Measurements from ENCODE around the gene POLG.

The POLG gene

DNA sequence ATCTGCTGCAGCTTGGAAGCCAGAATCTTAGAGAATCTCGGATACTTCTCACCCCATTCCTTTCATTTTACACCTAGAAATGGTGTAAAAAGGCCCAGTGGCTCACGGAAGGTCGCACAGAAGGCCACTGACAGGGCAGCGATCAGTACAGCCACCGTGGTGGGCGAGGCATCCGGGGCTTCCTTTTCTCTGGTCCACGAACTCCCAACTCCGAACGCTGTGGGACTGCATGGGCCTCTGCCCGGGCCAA is 36.3 kb upstream of the POLG start:
- H3K27ac ChIP-seq: no peak overlapping the region

DNA sequence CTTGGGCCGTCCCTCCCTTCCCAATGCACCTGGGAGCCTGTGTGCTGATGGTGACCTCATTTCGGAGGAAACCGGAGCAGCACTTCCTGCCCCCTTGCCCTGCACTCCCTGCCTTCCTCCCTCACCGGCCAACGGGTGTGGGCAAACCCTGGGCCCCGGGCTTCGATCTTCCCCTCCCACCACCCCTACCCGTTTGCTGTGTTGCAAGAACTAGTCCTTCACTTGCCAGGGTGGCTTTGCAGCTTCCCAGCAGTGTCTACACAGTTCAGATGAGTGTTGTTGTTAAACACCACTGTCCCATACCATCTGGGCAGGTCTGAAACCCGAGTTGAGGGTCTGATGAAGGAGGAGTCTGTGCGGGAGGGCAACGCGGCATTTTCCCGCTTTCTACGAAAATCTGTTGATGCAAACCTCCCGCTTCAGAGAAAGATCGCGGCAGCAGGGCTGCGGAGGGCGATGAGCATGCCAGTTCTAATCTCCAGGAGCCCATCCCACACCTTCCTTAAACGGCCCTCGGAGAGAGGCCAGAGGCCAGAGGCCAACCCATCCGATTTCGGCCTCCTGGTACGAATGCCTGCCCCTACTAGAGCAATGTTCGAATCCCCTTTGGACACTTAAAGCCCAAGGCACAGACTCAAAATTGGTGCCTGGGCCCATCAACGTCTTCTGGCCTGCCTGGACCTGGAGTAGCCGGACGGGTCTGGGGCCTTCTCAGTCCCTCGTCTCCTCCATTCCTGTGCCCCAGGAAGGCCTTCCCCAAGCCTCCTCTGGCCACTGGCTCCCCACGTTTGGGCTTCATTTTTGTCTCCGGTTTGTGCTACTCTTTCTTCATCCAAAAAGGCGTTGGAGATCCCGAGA is 35.7 kb upstream of the POLG start:
- H3K27ac ChIP-seq: no peak overlapping the region
- DNase-seq (ENCODE audit: low read depth, low spot score): no peak

More for the DNA sequence above, 36.3 kb upstream of the POLG start:
- no peak for DNase-seq (ENCODE audit: low read depth, low spot score)

DNA sequence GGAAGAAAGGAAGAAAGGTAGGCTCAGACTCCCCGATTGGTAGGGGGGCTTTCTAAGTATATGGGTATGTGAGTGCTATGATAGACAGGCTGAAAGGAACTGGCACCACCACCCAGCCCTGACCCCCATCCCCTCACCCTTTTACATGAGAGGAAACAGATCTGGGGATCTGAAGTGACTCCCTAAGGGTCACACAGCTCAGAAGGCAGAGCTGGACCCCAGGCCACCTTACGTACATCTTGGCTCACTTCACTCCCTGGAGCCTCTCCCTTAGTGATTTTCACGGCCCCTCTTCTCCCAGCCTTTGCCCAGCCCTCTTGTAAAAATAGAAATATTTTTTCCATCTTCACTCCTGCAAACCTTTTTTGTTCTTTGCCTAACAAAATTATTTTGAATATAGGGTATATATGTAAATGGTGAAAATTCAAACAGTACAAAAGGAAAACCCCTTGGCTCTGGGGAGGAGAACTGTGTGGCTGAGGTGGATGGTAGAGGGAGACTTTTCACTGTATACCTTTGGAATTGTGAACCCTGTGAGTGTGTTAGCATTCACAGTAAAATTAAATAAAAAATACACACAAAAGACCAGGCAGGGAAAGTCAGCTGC is 34.8 kb upstream of the POLG start:
- no peak for DNase-seq (ENCODE audit: low read depth, low spot score)
- H3K27ac ChIP-seq: no peak overlapping the region

DNA sequence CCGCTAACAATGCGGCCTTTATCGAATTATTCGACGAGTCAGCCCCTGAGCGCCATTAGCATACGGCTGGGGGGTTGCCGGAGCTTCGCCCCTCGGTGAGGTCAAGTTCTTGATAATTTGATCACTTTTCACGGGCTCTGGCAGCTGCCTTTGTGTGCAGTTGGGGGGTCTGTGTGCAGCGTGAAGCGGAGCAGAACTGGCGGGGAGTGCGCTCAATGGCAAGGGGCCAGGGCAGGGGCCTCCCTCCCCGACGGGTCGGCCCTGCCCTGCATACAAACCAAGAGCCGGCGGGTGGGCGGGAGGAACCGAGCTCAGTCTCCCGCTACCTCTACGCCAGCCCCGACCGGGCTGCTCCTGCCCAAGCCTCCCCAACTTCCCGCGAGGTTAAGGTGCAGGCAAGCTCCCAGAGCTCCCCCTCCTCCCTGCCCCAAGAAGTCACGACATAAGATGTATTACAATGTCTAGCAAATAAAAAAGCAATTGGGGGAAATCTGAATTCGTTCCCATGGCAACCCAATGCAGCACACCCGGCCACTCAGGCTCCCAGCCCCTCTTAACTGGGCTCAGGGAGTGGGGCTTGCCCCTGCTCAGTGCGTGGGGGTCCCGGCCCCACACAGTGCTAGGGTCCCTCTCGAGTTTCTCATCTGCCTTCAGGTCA is 34.1 kb upstream of the POLG start:
- no peak overlapping the region for H3K27ac ChIP-seq
- DNase-seq (ENCODE audit: low read depth, low spot score): no peak

DNA sequence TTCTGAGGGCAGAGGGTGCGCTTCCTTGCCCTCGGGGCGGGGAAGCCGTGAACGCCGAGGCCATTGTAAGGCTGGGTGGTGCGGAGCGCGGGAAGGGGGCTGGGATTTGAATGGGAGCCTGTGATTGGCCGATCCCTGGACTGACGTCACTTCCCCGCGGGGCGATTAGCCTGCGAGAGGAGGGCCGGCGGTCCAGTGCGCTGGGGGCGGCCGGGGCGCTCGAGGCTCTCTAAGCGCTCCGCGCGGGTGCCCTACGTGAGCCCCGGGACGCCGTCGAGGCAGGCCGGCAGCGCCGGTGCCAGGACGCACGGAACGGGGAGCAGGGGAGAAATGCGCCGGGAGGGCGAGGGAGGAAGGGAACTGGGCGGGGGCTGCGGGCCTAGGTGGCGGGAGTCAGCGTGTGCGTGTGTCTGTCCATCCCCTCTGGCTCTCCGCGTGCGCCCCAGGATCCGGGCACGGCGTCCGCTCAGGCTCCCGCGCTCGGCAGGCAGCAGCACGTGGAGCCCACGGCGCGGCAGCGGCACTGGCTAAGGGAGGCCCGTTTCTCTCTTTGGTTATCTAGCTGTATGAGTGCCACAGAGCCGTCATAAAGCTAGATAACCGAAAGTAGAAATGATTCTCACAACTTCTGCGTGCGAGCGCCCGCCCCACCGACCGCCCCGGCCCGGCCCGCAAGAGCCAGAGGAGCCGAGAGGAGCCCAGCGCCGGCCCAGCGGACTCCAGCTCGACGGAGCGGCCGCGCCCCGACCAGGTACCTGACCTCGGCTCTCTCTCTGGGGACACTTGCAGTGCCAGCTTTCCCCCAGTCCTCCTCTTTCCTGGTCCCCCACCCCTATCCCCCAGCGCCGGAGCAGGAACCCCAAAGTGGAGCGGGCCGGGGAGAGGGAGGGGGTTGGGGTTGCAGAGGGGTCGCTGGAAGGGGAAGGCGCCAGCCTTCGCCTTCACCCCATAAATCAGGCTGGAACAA is 33.1 kb upstream of the POLG start:
- no peak for DNase-seq (ENCODE audit: low read depth, low spot score)
- no peak overlapping the region for H3K27ac ChIP-seq

DNA sequence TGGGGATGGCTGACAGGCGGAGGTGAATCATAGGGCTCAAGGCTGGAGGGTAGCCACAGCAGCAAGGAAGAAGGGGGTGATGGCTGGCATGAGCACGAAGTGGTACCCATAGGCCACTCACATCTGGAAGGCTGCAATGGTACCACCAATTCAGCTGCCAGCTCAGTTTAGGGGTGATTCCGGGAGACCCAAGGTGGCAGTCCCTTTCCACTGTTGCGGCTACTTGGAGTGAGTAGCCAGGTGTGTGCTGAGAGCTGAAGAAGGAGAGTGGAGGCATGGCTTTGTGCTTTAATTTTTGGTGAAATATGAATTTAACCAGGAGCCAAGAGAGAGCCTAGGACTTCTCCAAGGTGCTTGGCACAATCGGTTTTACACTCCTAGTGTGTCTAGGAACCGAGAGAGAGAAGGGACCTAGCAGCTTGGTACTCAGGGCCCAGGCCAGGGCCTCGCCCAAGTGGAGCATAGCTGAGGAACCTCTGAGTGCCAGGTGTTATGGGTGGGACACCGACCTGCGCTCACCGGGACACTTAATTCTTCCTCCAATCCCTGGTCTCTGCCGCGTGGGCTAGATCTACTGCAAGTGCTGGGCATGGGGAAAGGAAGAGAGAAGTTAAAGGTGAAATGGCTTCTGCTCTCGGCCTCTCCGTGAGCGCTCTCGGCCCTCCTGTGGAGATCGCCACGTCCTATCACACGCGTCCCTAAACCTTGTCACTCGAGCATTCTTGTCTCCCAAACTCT is 32.2 kb upstream of the POLG start:
- H3K27ac ChIP-seq: no peak overlapping the region
- DNase-seq (ENCODE audit: low read depth, low spot score): no peak

DNA sequence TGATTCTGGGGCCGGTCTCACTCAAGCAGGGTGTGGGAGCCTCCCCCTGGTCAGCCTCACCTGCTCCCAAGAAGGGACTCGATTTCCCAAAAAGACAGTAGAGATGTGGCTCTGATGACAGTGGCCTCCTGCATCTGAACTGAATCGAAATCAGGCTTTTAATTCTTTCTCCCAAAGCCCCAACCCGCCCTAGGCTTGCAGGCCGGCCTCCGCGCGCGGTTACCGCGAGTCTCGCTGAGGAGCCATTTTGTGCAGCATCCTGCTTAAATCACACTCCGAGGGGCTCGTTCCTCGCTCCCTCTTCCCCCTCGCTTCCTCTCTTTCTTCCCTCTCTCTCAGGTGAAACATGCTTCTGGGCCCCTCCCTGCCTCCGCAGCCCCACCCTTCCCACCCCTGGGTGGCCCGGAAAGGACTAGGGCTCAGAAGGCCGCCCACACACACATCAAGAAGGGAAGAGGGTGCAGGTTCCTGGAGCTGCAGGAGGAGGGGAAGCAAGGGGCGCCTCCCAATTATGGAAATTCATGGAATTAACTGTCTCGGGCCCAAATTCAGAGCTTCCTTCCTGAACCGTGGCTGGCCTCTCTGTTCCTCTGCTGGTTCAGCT is 30.9 kb upstream of the POLG start:
- no peak overlapping the region for H3K27ac ChIP-seq
- no peak for DNase-seq (ENCODE audit: low read depth, low spot score)

DNA sequence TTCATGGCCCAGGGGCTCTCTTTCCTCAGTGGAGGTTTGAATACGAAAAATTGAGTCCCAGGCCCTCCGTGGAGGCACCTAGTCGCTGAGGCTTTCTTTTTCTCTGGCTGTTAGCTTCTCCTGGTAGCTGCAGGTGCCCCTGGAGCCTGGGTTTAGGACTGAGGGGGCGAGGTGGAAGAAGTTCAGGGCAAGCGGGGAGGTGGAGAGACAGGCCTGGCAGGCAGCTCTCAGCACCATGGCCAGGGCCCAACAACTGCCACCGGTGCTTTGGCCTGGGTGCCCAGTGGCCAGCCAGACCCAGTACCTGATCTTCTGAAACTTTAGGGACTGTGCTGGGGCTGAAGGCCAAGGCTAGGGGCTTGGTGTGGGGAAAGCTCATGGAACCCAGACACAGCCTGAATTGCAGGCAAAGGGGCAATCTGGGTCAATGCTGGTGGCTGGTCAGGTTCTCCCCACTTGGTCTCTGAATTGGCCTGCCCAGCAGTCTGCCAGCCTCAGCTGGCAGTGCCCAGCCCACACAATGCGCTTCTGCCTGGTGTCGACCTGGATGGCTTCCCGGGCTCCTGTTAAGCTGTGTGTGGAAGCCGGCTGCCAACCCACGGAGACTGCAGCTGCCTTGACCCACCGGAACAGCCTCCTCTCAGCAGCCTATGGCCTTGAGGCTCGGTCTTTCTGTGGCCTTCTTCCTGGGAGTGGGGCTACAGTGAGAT is 30.3 kb upstream of the POLG start:
- H3K27ac ChIP-seq: no peak overlapping the region
- no peak for DNase-seq (ENCODE audit: low read depth, low spot score)

DNA sequence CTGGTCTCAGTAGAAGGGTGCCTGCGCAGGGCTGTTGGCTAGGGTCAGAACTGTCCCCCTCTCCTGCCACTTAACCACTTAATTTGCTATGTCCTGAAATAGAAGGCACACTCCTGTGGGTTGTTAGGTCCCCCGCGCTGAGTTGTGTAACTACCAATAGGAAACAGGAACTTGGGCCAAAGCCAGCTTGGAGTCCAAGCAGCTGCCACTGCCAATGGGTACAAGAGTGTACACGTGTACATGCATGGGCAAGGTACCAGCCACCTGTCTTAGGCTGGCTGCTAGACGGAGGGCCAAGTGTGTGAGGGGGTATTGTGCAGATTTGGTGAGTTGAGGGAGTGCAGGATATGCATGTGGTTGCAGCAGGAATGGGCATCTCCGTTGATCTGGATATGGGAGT is 29.7 kb upstream of the POLG start:
- no peak overlapping the region for H3K27ac ChIP-seq
- DNase-seq (ENCODE audit: low read depth, low spot score): no peak

DNA sequence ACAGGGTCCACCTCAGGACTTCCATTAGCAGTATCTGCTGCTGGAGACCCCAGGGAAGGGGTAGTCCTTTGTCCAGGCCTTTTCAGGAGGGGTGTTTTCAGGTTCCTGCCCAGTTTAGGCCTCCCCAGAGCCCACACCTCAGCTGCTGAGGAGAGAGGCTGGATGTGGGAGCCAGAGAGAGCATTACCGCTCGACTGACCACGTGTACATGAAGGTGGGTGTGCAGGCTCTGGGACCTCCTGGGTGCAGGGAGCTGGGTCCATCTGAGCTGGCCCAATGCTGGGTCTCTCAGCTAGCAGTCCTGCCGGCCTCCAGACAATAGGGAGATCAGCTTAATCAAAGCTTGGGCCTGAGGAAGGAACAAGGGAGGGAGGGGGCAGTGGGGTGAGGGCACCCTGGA is 29.1 kb upstream of the POLG start:
- H3K27ac ChIP-seq: no peak overlapping the region
- DNase-seq (ENCODE audit: low read depth, low spot score): no peak

DNA sequence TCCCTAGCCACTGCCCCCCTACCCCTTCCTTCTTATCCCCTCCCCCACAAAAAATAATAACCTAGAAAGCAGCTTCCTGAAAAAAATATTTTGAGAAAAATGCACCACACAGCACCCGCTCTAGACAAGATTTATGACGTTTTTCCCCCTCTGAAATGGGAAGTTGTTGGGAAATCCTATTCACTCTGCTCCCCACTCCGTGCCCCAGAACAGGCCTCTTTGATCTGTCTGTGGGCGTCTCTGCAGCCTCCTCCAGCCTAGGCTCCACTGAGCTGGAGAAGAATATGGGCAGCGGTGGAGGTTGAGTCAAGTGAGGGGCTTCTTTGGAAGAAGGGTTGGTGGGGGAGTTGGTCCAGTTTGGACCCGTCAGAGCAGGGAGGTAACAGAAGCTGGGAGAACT is 28.5 kb upstream of the POLG start:
- H3K27ac ChIP-seq: no peak overlapping the region
- DNase-seq (ENCODE audit: low read depth, low spot score): no peak

DNA sequence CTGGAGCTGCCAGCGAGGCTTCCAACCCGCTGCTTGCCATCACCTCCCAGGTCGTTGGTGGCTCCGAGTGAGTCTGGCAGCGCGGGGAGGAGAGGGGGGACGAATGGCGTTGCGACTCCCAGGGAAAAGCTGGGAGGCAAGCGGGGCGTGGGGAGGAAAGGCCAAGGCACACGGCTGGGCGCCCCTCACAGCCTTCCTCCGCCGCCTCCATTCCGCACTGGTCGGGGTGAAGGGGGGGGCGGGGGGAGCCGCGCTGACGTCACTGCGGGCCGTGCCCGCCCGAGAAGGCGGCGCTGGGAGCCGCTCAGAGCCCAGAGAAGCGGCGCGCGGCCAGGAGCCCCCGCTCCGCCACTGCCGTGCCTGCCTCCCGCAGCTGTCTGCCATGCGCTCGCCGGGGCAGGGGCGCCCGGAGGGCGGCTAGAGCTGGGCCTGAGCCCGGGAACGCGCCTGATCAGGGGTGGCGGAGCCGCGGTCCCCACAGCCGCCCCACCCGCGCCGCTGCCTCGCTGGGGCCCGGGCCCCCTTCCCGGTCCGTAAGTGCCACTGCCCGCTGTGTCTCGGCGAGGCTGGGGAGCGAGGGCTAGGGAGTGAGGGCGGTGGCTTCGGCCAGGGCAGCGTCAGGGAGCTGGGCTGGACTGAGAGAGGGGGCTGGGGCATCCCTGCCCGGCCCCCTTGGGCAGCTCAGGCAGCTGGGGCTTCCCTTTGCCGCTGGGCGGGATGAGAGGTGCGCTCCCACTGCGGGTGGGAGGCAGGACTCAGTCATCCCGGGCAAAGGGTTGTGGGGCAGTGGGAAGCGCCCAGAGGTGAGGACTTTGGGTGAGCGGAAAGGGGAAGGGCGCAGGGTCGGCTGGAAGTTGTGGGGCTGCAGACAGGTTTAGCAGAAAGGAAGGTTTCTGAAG is 27.8 kb upstream of the POLG start:
- no peak overlapping the region for H3K27ac ChIP-seq
- no peak for DNase-seq (ENCODE audit: low read depth, low spot score)

DNA sequence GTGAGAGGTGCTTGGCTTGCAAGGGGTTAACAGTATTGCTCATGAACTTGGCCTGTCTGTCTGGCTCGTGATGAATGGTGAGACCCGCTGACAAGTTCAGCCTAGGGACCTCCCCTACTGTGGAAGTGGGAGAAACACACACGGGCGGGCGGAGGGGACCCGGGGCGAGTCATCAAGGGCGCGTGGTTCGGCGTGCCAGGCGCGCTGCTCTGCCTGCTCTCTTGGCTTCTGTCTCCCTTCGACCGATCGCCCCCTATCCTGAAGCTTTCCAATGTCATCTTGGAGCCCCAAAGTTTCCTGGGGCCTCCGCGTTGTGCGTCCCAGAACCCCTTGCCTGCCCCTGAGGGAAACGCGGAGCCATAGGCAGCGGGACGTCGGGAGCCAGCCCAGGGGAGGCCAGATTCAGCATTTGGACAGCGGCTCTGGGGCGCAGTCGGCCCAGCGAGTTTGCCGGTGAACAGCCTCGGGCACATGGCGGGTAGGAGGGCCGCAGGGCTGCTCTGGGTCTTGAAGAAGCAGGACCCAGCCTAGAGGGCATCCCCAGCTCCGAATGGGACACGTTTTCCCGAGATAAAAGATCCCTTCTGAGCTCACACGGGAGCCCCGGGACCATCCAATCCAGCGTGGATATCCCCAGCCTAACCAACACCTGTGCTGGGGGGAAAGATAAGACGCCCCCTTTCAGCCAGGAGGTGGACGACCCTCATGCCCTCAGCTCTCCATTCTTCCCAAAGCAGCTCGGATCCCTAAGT is 27.0 kb upstream of the POLG start:
- no peak for DNase-seq (ENCODE audit: low read depth, low spot score)

DNA sequence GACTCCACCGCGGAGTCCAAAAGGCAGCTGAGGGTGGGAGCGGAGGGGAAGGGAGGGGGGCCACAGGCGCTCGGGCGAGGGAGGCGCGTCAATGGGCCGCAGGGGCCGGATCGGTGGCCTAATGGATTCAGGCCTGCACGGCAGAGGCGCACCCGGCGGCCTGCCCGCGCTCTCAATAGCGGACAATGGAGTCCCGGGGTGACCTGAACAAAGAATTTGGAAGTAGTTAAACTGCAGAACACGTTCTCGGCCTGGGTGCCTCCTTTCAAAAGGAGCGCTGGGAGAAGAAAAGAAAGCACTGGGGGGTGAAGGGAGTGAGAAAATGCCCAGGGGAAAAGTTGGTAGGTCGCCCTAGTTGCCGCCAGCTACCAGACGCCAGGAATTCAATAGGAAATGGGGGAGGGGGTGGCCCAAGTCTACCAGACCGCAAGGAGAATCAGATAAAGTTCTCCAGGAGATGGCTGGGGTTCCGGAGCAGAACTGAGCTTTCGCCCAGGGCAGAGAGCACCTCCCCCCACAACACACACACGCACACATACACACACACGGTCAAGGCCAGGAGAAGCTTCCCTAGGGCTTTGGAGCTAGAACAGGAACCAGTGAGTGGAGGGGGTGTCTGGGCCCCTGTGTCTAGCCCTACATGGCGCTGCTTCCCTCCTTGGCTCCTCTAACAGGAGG is 25.8 kb upstream of the POLG start:
- no peak for DNase-seq (ENCODE audit: low read depth, low spot score)

More for the DNA sequence above, 27.0 kb upstream of the POLG start:
- no peak overlapping the region for H3K27ac ChIP-seq

DNA sequence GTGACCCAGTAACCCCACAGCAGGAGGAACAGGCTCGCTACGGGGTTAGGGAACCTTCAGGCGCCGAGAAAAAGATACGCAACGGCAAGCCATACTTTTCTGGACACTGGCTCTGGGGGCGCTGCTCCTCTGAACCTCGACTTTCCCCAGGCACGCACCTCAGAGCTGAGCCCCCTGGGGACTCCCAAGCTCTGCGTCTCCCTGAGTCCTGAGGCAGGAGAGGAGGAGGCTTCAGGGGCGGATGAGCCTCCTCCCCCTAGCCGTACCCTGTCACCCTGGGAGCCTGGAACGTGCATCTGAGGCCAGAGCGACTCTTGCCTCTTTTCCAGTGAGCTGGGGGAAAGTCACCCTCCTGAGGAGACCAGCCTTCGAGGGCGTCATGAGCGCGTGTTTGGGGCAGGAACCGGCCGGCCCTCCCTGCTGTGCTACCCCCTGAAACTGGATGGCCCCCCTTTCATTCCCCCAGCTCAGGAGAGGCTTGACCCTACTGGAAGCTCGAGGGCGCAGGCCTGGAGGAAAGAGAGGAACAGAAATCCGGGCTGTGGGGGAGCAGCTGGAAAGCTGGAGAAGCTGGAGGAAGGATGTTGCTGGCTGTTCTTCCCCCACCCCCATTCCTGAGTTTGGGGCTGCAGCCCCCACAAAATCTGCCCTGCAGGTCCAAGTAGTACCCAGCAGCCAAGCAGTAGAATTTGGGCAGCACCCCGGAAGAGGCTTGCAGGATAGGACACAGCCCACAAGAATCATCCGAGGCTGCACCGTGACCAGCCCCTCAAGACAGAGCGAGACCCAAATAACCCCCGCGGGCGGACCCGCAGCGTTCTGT is 25.1 kb upstream of the POLG start:
- no peak overlapping the region for H3K27ac ChIP-seq
- DNase-seq (ENCODE audit: low read depth, low spot score): no peak

More for the DNA sequence above, 25.8 kb upstream of the POLG start:
- no peak overlapping the region for H3K27ac ChIP-seq
